Liver (tissue), 9 donors: ENCODE data around the gene UBXN7. TPM values are rescaled to one million over a fixed set of nuclear protein-coding genes. Genes with fewer than 3 reads are reported as not detected.

Experiments used
- DNase-seq: peaks from one replicate; pipeline ENCODE4 v3.0.0-alpha.2; 2017; ENCODE audit warnings: low spot score
- H3K27ac ChIP-seq, 2 donors: one replicate each; pipeline ENCODE4 v1.7.0; 2013; ENCODE audit warnings: inconsistent platforms in 2 of 2, low read length in 2 of 2, control low read depth in 1 of 2, low read depth in 1 of 2, mild to moderate bottlenecking in 1 of 2
- H3K27me3 ChIP-seq, 4 donors: one replicate each; pipeline versions ENCODE4 v1.6.1 to v1.7.0; 2013; ENCODE audit warnings: low read length in 3 of 4, inconsistent platforms in 1 of 4, mild to moderate bottlenecking in 1 of 4, moderate library complexity in 1 of 4; ENCODE audit not compliant: control insufficient read depth in 4 of 4, insufficient read depth in 4 of 4
- H3K36me3 ChIP-seq, 4 donors: one replicate each; pipeline versions ENCODE4 v1.6.1 to v1.7.0; 2013; ENCODE audit warnings: low read length in 3 of 4, mild to moderate bottlenecking in 3 of 4, low read depth in 1 of 4, moderate library complexity in 1 of 4; ENCODE audit not compliant: control insufficient read depth in 4 of 4, insufficient read depth in 3 of 4
- H3K4me1 ChIP-seq, 4 donors: one replicate each; pipeline versions ENCODE4 v1.6.1 to v1.7.0; 2013; ENCODE audit warnings: low read length in 3 of 4, mild to moderate bottlenecking in 3 of 4, moderate library complexity in 1 of 4; ENCODE audit not compliant: control insufficient read depth in 4 of 4, insufficient read depth in 4 of 4
- H3K4me3 ChIP-seq, 3 donors: one replicate each; pipeline versions ENCODE4 v1.6.1 to v1.7.0; 2013; ENCODE audit warnings: low read length in 3 of 3, control low read depth in 1 of 3, low read depth in 1 of 3, mild to moderate bottlenecking in 1 of 3
- H3K9ac ChIP-seq, 2 donors: one replicate each; pipeline ENCODE4 v1.7.0; 2013; ENCODE audit warnings: low read length in 2 of 2, mild to moderate bottlenecking in 2 of 2, moderate library complexity in 2 of 2, control low read depth in 1 of 2, low read depth in 1 of 2
- H3K9me3 ChIP-seq, 4 donors: one replicate each; pipeline versions ENCODE4 v1.6.1 to v1.7.0; 2013; ENCODE audit warnings: low read length in 3 of 4; ENCODE audit not compliant: control insufficient read depth in 4 of 4
- ATF3 ChIP-seq: IDR thresholded peaks from 2 replicates; pipeline ENCODE4 v1.6.1; 2016; ENCODE audit warnings: antibody characterized with exemption
- CTCF ChIP-seq: fragments of 150-350 bp; IDR thresholded peaks from 2 replicates; pipeline ENCODE4 v1.5.1; 2017; ENCODE audit warnings: improper control_type of control experiment, low read depth, low read length; ENCODE audit not compliant: missing input control
- EGR1 ChIP-seq, 2 donors: IDR thresholded peaks; 2 replicates each; pipeline ENCODE4 v1.6.1; 2016 to 2018; ENCODE audit warnings: antibody characterized with exemption in 2 of 2, low read depth in 2 of 2
- FOXA1 ChIP-seq: IDR thresholded peaks from 2 replicates; pipeline ENCODE4 v1.6.1; 2016; ENCODE audit warnings: antibody characterized with exemption
- FOXA2 ChIP-seq: IDR thresholded peaks from 2 replicates; pipeline ENCODE4 v1.6.1; 2016; ENCODE audit warnings: antibody characterized with exemption
- GABPA ChIP-seq, 2 donors: IDR thresholded peaks in 1 of 2; conservative IDR thresholded peaks in 1 of 2; 2 replicates each; pipeline ENCODE4 v1.6.1; 2016; ENCODE audit warnings: antibody characterized with exemption in 2 of 2, mild to moderate bottlenecking in 1 of 2, moderate library complexity in 1 of 2
- HNF4A ChIP-seq, 2 donors: conservative IDR thresholded peaks; 2 replicates each; pipeline ENCODE4 v1.6.1; 2016; ENCODE audit warnings: antibody characterized with exemption in 2 of 2, mild to moderate bottlenecking in 2 of 2
- HNF4G ChIP-seq: IDR thresholded peaks from 2 replicates; pipeline ENCODE4 v1.6.1; 2016; ENCODE audit warnings: antibody characterized with exemption
- JUND ChIP-seq, 2 donors: IDR thresholded peaks; 2 replicates each; pipeline ENCODE4 v1.6.1; 2016; ENCODE audit warnings: antibody characterized with exemption in 2 of 2
- MAX ChIP-seq: IDR thresholded peaks from 2 replicates; pipeline ENCODE4 v1.6.1; 2016; ENCODE audit warnings: antibody characterized with exemption
- NR2F2 ChIP-seq: IDR thresholded peaks from 2 replicates; pipeline ENCODE4 v1.6.1; 2016; ENCODE audit warnings: antibody characterized with exemption
- RAD21 ChIP-seq, 2 donors: IDR thresholded peaks; 2 replicates each; pipeline ENCODE4 v1.6.1; 2016; ENCODE audit warnings: antibody characterized with exemption in 2 of 2, mild to moderate bottlenecking in 2 of 2
- REST ChIP-seq: IDR thresholded peaks from 2 replicates; pipeline ENCODE4 v1.6.1; 2016; ENCODE audit warnings: antibody characterized with exemption, mild to moderate bottlenecking
- RXRA ChIP-seq, 2 donors: IDR thresholded peaks; 2 replicates each; pipeline ENCODE4 v1.6.1; 2017 to 2018; ENCODE audit warnings: antibody characterized with exemption in 2 of 2, mild to moderate bottlenecking in 1 of 2
- SP1 ChIP-seq: IDR thresholded peaks from 2 replicates; pipeline ENCODE4 v1.6.1; 2018; ENCODE audit warnings: antibody characterized with exemption, mild to moderate bottlenecking
- TAF1 ChIP-seq: conservative IDR thresholded peaks from 2 replicates; pipeline ENCODE4 v1.6.1; 2016; ENCODE audit warnings: antibody characterized with exemption, mild to moderate bottlenecking
- YY1 ChIP-seq: IDR thresholded peaks from 2 replicates; pipeline ENCODE4 v1.6.1; 2016; ENCODE audit warnings: antibody characterized with exemption, mild to moderate bottlenecking
- ZBTB33 ChIP-seq: IDR thresholded peaks from 2 replicates; pipeline ENCODE4 v1.6.1; 2016; ENCODE audit warnings: antibody characterized with exemption
- WGBS: extraction: QIAGEN DNeasy Blood & Tissue Kit; methylation state at CpG from one replicate; pipeline ENCODE4 v1.1.7; 2013; 5-methylcytosine and 5-hydroxymethylcytosine counted together
- polyA plus RNA-seq, 2 donors: library from polyadenylated mRNA; stranded (reverse) in 1 of 2; unstranded in 1 of 2; fragments of 200-250 nt in 1 of 2; fragments of >200 nt in 1 of 2; fragmentation: Nextera tagmentation in 1 of 2; extraction: Ambion mirVana in 1 of 2; gene quantifications; one replicate each; pipeline versions ENCODE4 v1.2.1 to v1.2.3, GENCODE V29; 2013 to 2015
- total RNA-seq, 2 donors: library from RNA; depleted of rRNA; stranded (reverse); fragments of >200 nt; gene quantifications; one replicate each; pipeline ENCODE4 v1.2.3, GENCODE V29; 2014
- donor health status: healthy.
- donor health status: healthy.
- donor health status: healthy.
- donor health status: healthy.
- donor health status: healthy.

Gene UBXN7
- total and polyA plus RNA-seq, 4 donors: 2.9 to 15.5 (median 7.7) TPM

GRCh38 chr3:196377321-196377720 is 54.9 kb downstream of the UBXN7 start (continued):
- TF ChIP-seq REST: no peak

GRCh38 chr3:196365736-196366135 is 66.5 kb downstream of the UBXN7 start:
- H3K9ac ChIP-seq: no peak overlapping the region
- no peaks in the 10 kb centered on the region for H3K27me3 ChIP-seq
- no peak for DNase-seq
- peaks cover 3 to 38% (median 25%) of the 10 kb centered on the region in 4 donors for H3K36me3 ChIP-seq
- 89% methylated on average over 4 of the region's 4 CpGs for WGBS
- H3K9me3 ChIP-seq: no peaks in the 10 kb centered on the region
- no peak overlapping the region for H3K27ac ChIP-seq
- H3K4me1 ChIP-seq: no peaks in the 10 kb centered on the region
- H3K4me3 ChIP-seq: no peak overlapping the region
- TF ChIP-seq ATF3 (no peak), HNF4A (conservative IDR thresholded peaks at IDR 0.05) (no peak), FOXA2 (no peak), EGR1 (IDR thresholded peaks at IDR 0.05; ENCODE audit: low read depth in 2 of 2) (no peak), FOXA1 (no peak), TAF1 (no peak), GABPA (IDR thresholded peaks at IDR 0.05 in 1 of 2, conservative IDR thresholded peaks at IDR 0.05 in 1 of 2) (no peak), MAX (no peak), HNF4G (no peak), SP1 (no peak), RXRA (IDR thresholded peaks at IDR 0.05) (no peak), RAD21 (IDR thresholded peaks at IDR 0.05) (no peak), YY1 (no peak), CTCF (no peak), NR2F2 (no peak), ZBTB33 (no peak), JUND (IDR thresholded peaks at IDR 0.05) (no peak), REST (no peak)
